MG63 (cell line): Measurements from ENCODE around the gene PEAK1. TPM values are rescaled to one million over a fixed set of nuclear protein-coding genes. Genes with fewer than 3 reads are reported as not detected.

Experiments
- DNase-seq: peaks from one replicate; pipeline ENCODE4 v3.0.0-alpha.2; 2020
- H3K27me3 ChIP-seq: fragments of 250-450 bp; sonication (Bioruptor Pico); 2 replicates; pipeline ENCODE4 v1.5.1; 2020; ENCODE audit warnings: mild to moderate bottlenecking, moderate library complexity
- H3K36me3 ChIP-seq: fragments of 250-450 bp; sonication (Bioruptor Pico); 2 replicates; pipeline ENCODE4 v1.5.1; 2020; ENCODE audit warnings: mild to moderate bottlenecking, moderate library complexity
- H3K4me3 ChIP-seq: fragments of 250-450 bp; sonication (Bioruptor Pico); 2 replicates; pipeline ENCODE4 v1.5.1; 2020; ENCODE audit warnings: mild to moderate bottlenecking, moderate library complexity
- H3K9me3 ChIP-seq: fragments of 250-450 bp; sonication (Bioruptor Pico); 2 replicates; pipeline ENCODE4 v1.5.1; 2020; ENCODE audit warnings: mild to moderate bottlenecking, moderate library complexity
- total RNA-seq: library from RNA; depleted of rRNA; stranded (reverse); fragments of >200 nt; shearing (Covaris generic); gene quantifications from 2 replicates; pipeline ENCODE4 v1.2.3, GENCODE V29; 2014; ENCODE audit warnings: low replicate concordance; rRNA removed

Gene PEAK1
- total RNA-seq, 1 experiment from 2014 or later = 22.3 TPM

DNA sequence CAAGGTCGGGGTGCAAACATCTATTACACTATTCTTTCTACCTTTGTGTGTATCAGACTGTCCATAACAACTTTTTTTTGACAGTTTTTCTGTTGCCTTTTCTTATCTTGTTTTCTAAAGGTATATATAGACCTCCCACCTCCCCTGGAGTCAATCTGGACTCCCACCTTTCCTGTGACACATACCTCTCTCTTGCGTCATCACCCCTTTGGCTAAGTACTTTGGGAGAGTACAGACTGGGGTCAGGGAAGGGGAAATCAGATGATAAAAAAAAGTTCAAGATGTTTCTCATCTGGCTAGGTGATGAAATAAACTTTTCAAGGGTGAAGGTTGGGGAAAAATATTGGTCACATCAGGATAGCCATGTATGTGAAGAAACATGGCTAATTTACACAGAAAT is 366.2 kb downstream of the PEAK1 start:
- Histone ChIP-seq H3K9me3 (no peaks in the 10 kb centered on the region), H3K4me3 (no peak overlapping the region), H3K36me3 (peaks cover 21% of the 10 kb centered on the region), H3K27me3 (no peaks in the 10 kb centered on the region)
- no peak for DNase-seq

DNA sequence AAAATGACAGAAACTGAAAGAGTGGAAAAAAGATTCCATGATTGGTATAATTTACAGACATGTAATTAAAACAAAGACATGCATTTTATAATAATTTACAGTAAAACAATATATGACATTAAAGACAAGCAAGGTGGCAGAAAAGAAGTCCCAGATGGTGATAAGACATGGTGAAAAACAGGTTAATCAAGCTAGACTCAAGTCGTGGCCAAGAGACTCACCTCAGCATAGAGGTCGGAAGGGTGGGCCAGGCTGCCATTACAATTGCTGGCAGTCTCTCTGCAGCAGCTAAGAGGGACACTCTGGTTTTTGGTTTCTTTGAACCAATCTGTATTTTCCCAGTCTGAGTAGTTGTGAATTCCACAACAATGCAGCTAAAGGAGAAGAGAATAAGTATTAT is 367.3 kb downstream of the PEAK1 start:
- DNase-seq = no peak
- Histone ChIP-seq H3K27me3 (no peaks in the 10 kb centered on the region), H3K9me3 (no peaks in the 10 kb centered on the region), H3K36me3 (peaks cover 26% of the 10 kb centered on the region), H3K4me3 (no peak overlapping the region)

Other genes with a start within 250 kb of the PEAK1 start
- gene HMG20A, start 784 bp upstream of the PEAK1 start, total RNA-seq = 6.2 and 6.8 TPM in 2 replicates
- 0.44 TPM in 1 of 2 replicates, not detected in the other for gene LINGO1, start 212.8 kb upstream of the PEAK1 start, total RNA-seq